GM12878 (cell line): ENCODE measurements around the gene TBP. TPM values are rescaled to one million over a fixed set of nuclear protein-coding genes. Genes with fewer than 3 reads are reported as not detected.

Source experiments
- ATAC-seq: fragments of 200-7000 bp; cut with Tn5 transposase; 3 replicates; pipeline ENCODE4 v1.9.1; 2020; ENCODE audit warnings: mild to moderate bottlenecking, moderate library complexity
- BruUV-seq: library from RNA; stranded (reverse); fragments of 400-500 nt; replicated peaks from 2 replicates; lab custom pipeline; 2021; lab: Mats Ljungman, UMichigan
- CTCF ChIA-PET: fragments of 300-600 bp; sonication (Branson Sonifier 250); formaldehyde crosslinking; extraction: SDS; loops from one replicate; lab custom pipeline; 2021; ENCODE audit warnings: inconsistent platforms; lab: Yijun Ruan, JAX
- POLR2A ChIA-PET: fragments of 350-600 bp; formaldehyde crosslinking; extraction: SDS; loops from one replicate; lab custom pipeline; 2021; ENCODE audit warnings: inconsistent platforms; lab: Charles Lee
- RAD21 ChIA-PET: fragments of 300-600 bp; sonication (Branson Sonifier 250); formaldehyde crosslinking; loops from one replicate; lab custom pipeline; 2023; ENCODE audit warnings: antibody characterized with exemption; ENCODE audit not compliant: unreplicated experiment; lab: Charles Lee
- SMC1A ChIA-PET: fragments of 300-600 bp; sonication (Branson Sonifier 250); formaldehyde crosslinking; loops from one replicate; lab custom pipeline; 2023; ENCODE audit not compliant: unreplicated experiment, uncharacterized antibody; lab: Charles Lee
- DNase-seq: peaks from one replicate; pipeline ENCODE4 v3.0.0-alpha.2; 2011; ENCODE audit warnings: low read depth, low spot score
- FAIRE-seq: peaks from 3 replicates; lab custom pipeline; 2011; peaks lifted over from hg19 to GRCh38; lab: Jason Lieb, UNC
- H2AFZ ChIP-seq: 2 replicates; pipeline ENCODE4 v1.6.0; 2011; ENCODE audit warnings: low read depth, low read length, control low read depth; ENCODE audit not compliant: control insufficient read depth
- H3K27ac ChIP-seq: 2 replicates; pipeline ENCODE4 v1.5.1; 2011; ENCODE audit warnings: control low read depth; ENCODE audit not compliant: control insufficient read depth, insufficient read depth
- H3K27me3 ChIP-seq, 2 experiments: replicated peaks in 1 of 2; 2 replicates each; pipeline versions ENCODE4 v1.6.0 to v1.6.1; 2011; ENCODE audit warnings: low read length in 1 of 2; ENCODE audit not compliant: control insufficient read depth in 2 of 2, insufficient read depth in 2 of 2
- H3K36me3 ChIP-seq, 2 experiments: 2 replicates each; pipeline ENCODE4 v1.5.1; 2011; ENCODE audit warnings: low read length in 1 of 2; ENCODE audit not compliant: control insufficient read depth in 2 of 2, insufficient read depth in 2 of 2
- H3K4me1 ChIP-seq: 2 replicates; pipeline ENCODE4 v1.6.1; 2011; ENCODE audit warnings: mild to moderate bottlenecking, low read length, moderate library complexity, mixed read lengths; ENCODE audit not compliant: control insufficient read depth, insufficient read depth
- H3K4me2 ChIP-seq: 2 replicates; pipeline ENCODE4 v1.6.0; 2011; ENCODE audit warnings: control low read depth; ENCODE audit not compliant: control insufficient read depth, insufficient read depth
- H3K4me3 ChIP-seq: fragments of 200-600 bp; sonication (generic); 2 replicates; pipeline ENCODE4 v1.5.1; 2016
- H3K79me2 ChIP-seq: 2 replicates; pipeline ENCODE4 v1.6.0; 2011; ENCODE audit warnings: low read length; ENCODE audit not compliant: control insufficient read depth, insufficient read depth
- H3K9ac ChIP-seq: 2 replicates; pipeline ENCODE4 v1.8.0; 2011; ENCODE audit warnings: low read length, control low read depth, mixed read lengths; ENCODE audit not compliant: control insufficient read depth, insufficient read depth
- H3K9me3 ChIP-seq: replicated peaks from 3 replicates; pipeline ENCODE4 v1.5.1; 2011; ENCODE audit warnings: mild to moderate bottlenecking, low read length; ENCODE audit not compliant: control insufficient read depth, insufficient read depth
- H4K20me1 ChIP-seq: 2 replicates; pipeline ENCODE4 v1.6.0; 2011; ENCODE audit not compliant: control insufficient read depth, insufficient read depth
- BCL11A ChIP-seq: IDR thresholded peaks from 2 replicates; pipeline ENCODE4 v1.6.1; 2011; ENCODE audit warnings: low read depth, low read length
- CBX5 ChIP-seq: sonication (generic); IDR thresholded peaks from 2 replicates; pipeline ENCODE4 v1.6.1; 2016; ENCODE audit warnings: low read depth, moderate library complexity, mild to moderate bottlenecking, inconsistent platforms
- CHD4 ChIP-seq: fragments of 200-600 bp; sonication (generic); IDR thresholded peaks from 2 replicates; pipeline ENCODE4 v1.6.1; 2016; ENCODE audit warnings: mild to moderate bottlenecking
- IRF4 ChIP-seq: IDR thresholded peaks from 2 replicates; pipeline ENCODE4 v1.6.1; 2011; ENCODE audit warnings: low read depth, low read length
- JUNB ChIP-seq: IDR thresholded peaks from 2 replicates; pipeline ENCODE4 v1.6.1; 2016; ENCODE audit warnings: antibody characterized with exemption, mild to moderate bottlenecking
- MYC ChIP-seq: IDR thresholded peaks from 2 replicates; pipeline ENCODE4 v1.6.1; 2011; ENCODE audit warnings: mild to moderate bottlenecking, low read length, moderate library complexity, inconsistent platforms; ENCODE audit not compliant: insufficient read depth, insufficient replicate concordance, insufficient read length, severe bottlenecking
- NFYA ChIP-seq: IDR thresholded peaks from 2 replicates; pipeline ENCODE4 v1.6.1; 2011; ENCODE audit warnings: low read depth, mild to moderate bottlenecking, low read length, improper control_type of control experiment, borderline replicate concordance
- POLR2AphosphoS5 ChIP-seq: IDR thresholded peaks from 2 replicates; pipeline ENCODE4 v1.6.1; 2011; ENCODE audit warnings: mild to moderate bottlenecking, low read length, inconsistent platforms
- WGBS: methylation state at CpG from one replicate; pipeline ENCODE4 v1.1.6; 2016; ENCODE audit warnings: low lambda C conversion rate; ENCODE audit not compliant: insufficient replicate concordance, insufficient coverage; ENCODE audit errors: missing lambda C conversion rate; 5-methylcytosine and 5-hydroxymethylcytosine counted together
- in situ Hi-C: fragments of 300-500 bp; cut with MboI; formaldehyde crosslinking; loops from 9 replicates; pipeline ENCODE4 v1.14.3; 2018; ENCODE audit warnings: mixed read lengths
- intact Hi-C: fragments of 100-400 bp; cut with micrococcal nuclease; formaldehyde crosslinking; loops from one replicate; pipeline ENCODE4 v1.14.2; 2022; ENCODE audit not compliant: unreplicated experiment
- polyA plus RNA-seq, 11 experiments: library from polyadenylated mRNA; depleted of rRNA in 4 of 11; unstranded in 6 of 11; stranded (reverse) in 5 of 11; fragments of >200 nt; fragmentation: Nextera tagmentation in 4 of 11; fragmentation: Illumina TruSeq in 1 of 11; extraction: Ambion mirVana in 4 of 11; extraction: Trizol in 1 of 11; gene quantifications; 1 replicate in 1 of 11; 2 replicates in 10 of 11; pipeline versions ENCODE4 v1.2.1 to v1.2.3, GENCODE V29; 2011 to 2016; ENCODE audit warnings: inconsistent platforms in 2 of 11, missing spikeins in 2 of 11, low read depth in 1 of 11
- total RNA-seq, 4 experiments: library from RNA; depleted of rRNA in 3 of 4; stranded (reverse); fragments of >200 nt in 3 of 4; fragmentation: Illumina TruSeq in 1 of 4; extraction: Trizol in 1 of 4; gene quantifications; 2 replicates each; pipeline versions ENCODE4 v1.2.1 to v1.2.3, GENCODE V29; 2013 to 2021
- TF ChIP-seq, protein P1 (sequence below): IDR thresholded peaks from 2 replicates; pipeline ENCODE4 v1.6.1; 2012; ENCODE audit warnings: low read depth, low read length, improper control_type of control experiment
- TF ChIP-seq, protein P2 (sequence below): IDR thresholded peaks from 2 replicates; pipeline ENCODE4 v1.6.1; 2011; ENCODE audit warnings: borderline replicate concordance, low read depth, mild to moderate bottlenecking, moderate library complexity, low read length; ENCODE audit not compliant: insufficient read depth, poor library complexity, severe bottlenecking

The TBP gene
- total and polyA plus RNA-seq, 10 of the 15 experiments (the other 5 are each of a cell fraction or from before 2014, with no cell fraction given): 13.6 to 39.5 (median 26.5) TPM

DNA sequence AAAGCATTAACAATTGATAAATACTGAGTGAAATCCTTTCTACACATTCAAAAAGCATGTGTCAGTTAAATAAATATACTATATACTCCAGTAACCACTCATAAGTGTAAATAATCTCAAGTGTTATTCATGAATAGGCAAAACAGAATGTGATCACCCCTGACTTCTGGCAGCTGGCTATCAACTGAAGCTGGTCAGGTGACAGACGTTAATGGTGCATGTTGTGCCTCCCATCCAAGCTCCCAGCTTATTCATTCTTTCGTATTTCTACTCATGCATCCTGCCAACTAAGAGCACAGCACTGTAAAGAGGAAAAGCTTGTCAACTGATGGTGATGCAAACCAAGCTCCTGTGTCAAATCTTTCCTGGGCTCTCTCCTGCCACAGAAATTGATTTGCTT is 8.8 kb upstream of the TBP start:
- ATAC-seq: no peak
- ChIA-PET RAD21 (no interaction called here), POLR2A (no interaction called here)
- Histone ChIP-seq H2AFZ (no peak overlapping the region), H3K4me3 (no peak overlapping the region)
- DNase-seq: no peak
- intact Hi-C loops: no loop called here
- TF ChIP-seq MYC (no peak), POLR2AphosphoS5 (no peak), CHD4 (no peak), CBX5 (no peak), BCL11A (no peak), JUNB (no peak), NFYA (no peak), IRF4 (no peak)
- TF ChIP-seq, protein P1, sequence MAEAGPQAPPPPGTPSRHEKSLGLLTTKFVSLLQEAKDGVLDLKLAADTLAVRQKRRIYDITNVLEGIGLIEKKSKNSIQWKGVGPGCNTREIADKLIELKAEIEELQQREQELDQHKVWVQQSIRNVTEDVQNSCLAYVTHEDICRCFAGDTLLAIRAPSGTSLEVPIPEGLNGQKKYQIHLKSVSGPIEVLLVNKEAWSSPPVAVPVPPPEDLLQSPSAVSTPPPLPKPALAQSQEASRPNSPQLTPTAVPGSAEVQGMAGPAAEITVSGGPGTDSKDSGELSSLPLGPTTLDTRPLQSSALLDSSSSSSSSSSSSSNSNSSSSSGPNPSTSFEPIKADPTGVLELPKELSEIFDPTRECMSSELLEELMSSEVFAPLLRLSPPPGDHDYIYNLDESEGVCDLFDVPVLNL: no peak
- TF ChIP-seq, protein P2, sequence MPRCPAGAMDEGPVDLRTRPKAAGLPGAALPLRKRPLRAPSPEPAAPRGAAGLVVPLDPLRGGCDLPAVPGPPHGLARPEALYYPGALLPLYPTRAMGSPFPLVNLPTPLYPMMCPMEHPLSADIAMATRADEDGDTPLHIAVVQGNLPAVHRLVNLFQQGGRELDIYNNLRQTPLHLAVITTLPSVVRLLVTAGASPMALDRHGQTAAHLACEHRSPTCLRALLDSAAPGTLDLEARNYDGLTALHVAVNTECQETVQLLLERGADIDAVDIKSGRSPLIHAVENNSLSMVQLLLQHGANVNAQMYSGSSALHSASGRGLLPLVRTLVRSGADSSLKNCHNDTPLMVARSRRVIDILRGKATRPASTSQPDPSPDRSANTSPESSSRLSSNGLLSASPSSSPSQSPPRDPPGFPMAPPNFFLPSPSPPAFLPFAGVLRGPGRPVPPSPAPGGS: no peak
- TF ChIP-seq, all 136 proteins: peak for 0
- Histone ChIP-seq H3K4me1 (no peaks in the 10 kb centered on the region), H3K27ac (no peak overlapping the region), H3K9ac (no peak overlapping the region), H3K9me3 (no peaks in the 10 kb centered on the region), H3K36me3 (peaks cover 8 to 26% of the 10 kb centered on the region in 2 experiments), H3K27me3 (no peaks in the 10 kb centered on the region), H3K4me2 (no peak overlapping the region), H4K20me1 (peaks cover 4% of the 10 kb centered on the region; the same call in 1 of the 2 replicates), H3K79me2 (peaks cover 32% of the 10 kb centered on the region)
- no peak for FAIRE-seq
- SMC1A ChIA-PET: no interaction called here
- no TSS peak for BruUV-seq
- in situ Hi-C loops: no loop called here
- CTCF ChIA-PET: no interaction called here
- 29% methylated on average over 2 of the region's 2 CpGs for WGBS
